ENCODE data around the gene AMDHD2.
A peak's percentile ranks its signal among the peaks of the same experiment; 100 is the strongest.

AMDHD2 gene

DNA sequence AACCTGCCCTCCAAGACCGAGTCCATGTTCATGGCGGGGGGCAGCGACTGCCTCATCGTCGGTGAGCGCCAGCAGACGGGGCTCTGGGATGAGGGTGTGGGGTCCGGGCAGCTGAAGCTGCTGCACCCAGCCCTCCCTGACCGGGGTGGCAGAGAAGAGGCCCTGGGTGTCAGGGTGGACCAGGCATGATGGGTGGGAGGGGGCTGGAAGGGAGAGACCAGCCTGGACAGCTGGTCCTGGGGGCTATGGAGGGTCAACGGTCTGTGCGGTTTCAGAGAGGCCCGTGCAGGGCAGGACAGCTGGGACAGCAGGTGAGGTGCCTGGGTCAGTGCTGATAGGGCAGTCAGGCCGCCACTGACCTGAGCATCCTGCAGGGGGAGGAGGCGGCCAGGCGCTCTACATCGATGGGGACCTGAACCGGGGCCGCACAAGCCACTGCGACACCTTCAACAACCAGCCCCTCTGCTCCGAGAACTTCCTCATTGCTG lies 19.7 kb upstream of the AMDHD2 start:
- no peak for DNase-seq

DNA sequence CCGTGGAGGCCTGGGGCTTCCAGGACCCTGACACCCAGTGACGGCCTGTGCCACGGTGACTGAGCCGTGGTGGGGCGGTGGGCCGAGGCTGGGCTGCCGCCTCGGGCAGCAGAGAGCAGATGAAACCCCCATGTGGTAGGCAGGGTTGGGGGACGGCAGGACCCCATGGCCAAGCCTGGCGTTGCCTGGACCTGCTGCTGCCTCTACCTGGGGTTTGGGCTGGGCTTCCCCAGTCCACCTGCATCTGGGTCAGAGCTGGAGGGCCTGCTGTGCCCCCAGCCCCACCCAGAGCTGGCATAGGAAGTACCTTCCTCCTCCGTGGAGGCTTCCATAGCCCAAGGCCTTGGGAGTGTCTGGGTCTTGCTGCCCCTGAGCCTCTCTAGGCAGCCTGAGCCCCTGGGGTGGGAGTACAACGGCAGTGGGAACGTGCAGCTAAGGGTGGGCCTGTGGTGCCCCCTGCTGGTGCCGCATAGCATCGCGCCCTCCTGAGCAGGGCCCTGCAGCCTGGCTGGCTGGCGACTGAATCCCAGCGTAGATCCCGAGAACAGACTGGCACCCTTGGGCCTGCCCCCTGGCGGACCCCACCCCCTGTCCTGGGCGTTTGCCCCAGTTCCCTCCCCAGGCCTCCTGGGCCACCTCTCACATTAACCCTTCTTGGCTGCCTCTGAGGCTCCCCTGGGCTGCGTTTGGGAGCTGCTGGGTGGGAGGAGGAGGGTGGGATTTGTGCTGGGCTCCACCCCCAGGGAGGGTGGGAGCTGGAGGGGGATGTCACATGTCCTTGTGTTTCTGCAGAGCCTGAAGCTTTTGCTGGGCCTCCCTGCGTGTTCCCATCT lies 19.0 kb upstream of the AMDHD2 start:
- peak; percentile 80 for DNase-seq

DNA sequence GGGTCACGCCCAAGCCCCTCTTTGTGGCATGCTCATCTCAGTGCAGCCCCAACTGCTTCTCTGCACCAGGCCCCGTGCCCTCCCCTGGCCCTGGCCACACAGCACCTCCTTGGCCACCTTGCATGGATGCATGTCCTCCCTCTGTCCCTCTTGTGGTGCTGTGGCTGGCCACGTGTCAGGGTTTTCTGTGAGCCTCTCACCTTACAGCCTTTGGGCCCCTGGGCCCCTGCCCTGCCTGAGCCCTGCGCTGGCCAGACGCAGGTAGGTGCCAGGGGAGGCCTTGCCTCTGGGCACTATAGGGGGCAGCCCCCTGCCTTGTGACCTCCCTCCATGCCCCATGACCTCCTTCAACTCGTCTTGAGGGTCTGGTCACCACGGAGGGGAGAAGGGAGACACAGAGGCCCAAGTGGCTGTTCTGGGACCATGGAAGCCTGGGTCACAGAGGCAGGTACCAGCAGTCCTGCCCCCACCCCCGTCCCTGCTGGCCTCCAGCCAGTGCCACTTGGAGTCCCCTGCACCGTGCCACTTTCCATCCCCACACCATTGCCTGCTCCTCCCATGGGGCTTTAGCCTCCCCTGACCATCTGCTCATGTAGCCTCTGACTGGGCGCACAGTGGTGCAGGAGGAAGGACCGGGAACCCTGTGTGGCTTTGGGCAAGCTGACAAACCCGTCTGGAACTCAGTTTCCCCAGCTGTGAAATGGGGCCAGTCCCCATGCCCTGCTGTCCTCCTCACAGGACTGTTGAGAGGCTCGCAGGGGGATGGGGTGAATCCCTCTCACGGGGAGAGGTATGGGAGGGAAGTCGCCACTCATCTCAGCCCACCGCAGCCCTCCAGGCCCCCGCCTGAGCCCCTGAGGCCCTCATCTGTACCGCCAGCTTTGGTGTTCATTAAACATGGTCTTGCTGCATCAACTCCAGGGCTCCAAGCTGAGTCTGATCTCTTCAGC lies 17.9 kb upstream of the AMDHD2 start:
- DNase-seq, result no peak

DNA sequence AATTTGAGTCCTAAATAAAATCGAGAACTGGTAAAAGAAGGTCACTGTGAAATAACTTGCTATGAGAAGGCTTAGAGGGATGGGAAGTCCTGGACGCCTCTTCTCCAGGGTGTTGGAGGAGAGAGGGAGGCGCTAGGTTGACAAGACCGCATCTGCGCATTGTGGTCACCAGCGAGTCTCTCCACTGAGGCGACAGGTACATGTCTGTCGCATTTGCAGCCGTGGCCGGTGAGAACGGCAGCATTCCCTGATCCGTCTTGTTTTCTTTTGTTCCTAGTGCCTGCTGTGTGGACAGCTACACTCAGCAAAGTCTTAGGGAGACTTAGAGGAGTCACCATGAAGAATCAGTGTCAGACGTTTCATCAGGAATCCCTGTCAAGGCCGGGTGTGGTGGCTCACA lies 14.5 kb upstream of the AMDHD2 start:
- no peak for DNase-seq

DNA sequence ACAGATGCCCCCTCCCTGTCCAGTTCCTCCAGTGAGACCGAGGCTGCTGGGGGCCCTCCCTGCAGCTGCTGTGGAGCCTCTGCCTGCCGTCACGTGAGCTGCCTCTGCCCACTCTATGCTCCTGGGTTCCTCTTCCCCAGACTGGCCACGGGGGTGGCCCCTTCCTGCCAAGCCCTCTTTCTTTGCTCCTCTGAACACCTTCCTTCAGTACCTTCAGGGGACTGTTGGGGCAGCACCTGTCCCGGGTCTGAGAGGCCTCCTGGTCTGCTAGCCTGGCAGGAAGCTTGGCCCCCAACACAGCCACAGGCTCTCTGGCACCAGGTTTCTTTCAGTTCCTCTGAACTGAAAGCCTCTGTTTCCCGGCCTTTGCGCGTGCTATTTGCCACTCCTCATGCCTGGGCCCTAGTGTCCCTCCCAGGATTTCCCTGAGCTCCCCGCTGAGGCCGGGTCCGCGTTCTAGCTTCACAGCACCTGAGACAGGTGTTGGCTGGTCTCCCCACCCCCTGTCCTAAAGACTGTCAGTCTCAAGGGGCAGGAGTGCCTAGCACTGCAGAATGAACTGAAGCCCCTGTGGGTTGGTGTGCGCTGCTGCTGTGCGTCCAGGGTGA lies 13.0 kb upstream of the AMDHD2 start:
- DNase-seq, result no peak

DNA sequence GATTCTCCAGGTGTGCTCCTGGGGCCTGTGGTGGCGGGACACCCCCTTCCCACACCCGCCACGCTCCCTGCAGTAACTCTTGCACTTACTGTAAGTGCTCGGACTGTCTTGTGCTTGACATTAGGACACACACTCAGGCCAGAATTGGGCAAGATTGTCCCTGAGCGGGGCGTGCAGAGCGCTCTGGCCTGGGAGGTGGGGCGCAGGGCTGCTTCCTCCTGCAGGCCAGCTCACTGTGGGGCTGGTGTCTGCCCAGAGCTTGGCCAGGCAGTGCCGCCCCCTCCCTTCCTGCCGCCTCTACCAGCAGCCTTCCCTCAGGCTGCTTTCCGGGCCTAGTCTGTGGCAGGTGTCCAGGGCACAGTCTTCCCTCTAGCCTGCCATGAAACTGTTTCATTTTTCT lies 12.5 kb upstream of the AMDHD2 start:
- no peak for DNase-seq

DNA sequence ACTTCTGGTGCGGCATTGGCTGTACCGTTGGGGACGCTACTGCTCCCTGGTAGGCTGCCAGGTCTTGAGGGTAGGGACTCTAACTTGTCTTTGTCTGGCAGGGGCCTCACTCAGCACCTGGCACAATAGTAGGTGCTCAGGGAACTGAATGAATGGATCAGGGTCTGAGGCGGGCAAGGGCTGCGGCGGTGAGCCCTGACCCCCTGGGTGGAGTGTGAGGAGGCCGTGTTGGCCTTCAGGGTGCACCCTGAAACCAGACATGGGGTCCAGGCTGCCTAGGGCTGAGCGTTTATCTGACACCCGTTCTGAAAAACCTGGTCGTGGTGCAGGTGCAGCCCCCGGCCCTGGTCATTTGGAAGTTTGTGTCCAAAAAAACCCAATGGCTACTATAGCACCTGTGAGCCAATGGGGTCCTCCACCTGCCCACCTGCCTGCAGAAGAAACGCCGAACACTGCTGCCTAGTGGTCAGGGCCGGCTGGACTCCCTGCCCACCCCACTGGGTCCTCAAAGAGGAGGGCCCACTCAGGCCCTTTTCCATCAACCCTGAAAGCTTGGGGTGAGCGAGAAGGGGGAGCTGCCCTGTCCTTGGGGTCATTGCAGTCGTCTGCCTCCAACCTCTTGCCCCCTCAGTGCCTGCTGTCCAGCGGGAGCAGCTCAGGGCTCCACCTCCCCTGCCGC lies 11.3 kb upstream of the AMDHD2 start:
- no peak for DNase-seq

DNA sequence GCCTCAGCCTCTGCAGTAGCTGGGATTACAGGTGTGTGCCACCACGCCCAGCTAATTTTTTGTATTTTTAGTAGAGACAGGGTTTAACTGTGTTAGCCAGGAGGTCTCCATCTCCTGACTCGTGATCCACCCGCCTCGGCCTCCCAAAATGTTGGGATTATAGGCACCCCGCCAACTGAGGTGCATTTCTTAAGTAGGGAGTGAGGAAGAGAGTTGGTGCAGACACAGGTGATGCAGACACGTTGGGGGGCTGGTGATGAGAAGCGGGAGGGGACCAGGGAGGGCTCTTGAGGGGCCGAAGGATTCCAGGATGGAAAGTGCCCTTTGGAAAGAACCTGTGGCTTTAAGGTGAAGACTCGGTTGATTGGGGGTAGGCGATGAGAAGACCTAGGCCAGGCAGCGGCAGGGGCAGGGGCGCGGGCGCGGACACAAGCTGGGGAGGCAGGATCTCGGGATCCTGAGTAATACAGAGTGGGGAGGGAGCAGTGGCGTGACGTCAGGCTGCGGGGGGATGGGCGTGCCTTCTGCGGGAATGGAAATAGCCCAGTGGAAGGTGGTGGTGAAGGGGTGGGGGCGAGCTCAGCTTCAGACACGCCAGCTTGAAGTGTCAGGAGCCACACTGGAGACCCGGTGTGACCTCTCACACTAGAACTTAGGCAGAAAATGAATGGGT lies 8.9 kb upstream of the AMDHD2 start:
- DNase-seq, result no peak

DNA sequence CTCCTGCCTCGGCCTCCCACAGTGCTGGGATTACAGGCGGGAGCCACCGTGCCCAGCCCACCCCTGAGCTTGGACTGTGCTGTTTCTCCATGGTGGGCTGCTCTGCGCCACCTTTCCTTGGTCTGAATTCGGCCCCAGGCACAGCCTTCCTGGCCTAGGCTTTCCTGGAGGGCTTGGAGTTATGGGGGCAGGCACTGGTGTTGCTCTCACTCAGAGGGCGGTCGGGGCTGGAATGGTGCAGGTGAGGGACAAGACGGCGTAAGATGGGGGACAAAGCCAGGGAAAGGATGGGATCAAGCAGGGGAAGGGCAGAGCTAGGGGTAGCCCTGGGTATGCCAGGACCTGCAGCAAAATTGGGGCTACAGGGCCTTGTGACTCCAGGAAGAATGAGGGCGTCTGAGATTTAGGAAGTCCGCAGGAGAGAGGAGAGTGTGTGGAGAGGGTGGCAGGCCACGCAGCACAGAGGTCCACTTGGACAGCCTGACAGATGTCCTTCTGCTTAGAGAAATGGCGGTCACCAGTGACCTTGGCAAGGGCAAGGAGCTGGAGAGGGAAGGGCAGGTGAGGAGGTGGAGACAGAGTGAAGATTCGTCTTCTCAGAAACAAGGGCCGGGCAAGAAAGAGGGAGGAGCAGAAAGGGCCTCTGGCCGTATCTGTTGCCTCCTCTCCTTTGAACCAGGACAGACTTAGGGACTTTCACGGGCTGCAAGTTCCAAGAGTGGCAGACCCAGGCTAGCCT lies 8.0 kb upstream of the AMDHD2 start:
- DNase-seq, result no peak

DNA sequence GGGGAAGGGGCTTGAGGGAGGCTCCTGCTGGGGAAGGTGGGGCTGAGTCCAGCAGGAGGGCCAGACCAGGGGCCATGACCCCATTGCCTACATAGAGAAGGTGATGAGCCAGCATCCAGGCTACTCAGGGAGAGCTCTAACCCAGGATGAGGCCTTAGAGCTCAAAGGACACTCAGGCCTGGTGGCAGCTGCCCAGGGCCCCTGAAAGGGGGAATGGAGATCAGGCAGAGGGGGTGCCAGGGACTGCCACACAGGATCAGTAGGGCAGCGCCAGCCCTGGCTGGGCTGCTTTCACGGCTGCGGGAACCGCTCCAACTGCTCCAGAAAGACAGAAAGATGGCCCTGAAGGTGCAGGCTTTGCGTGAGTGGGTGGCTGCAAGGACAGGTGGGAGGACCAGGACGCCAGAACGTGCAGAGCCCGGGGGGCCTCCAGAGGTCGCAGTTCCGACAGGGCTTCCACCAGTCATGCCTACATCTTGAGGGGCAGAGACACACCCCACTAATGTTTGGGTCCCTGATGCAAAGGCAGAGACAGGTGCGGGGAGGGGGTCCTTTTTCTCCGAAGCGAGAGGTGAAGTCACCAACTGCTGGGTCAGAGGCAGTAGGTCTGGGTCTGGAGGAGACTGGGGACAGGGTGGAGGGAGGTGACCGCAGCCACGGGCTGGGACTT lies 7.3 kb upstream of the AMDHD2 start:
- peak; percentile 52 for DNase-seq

DNA sequence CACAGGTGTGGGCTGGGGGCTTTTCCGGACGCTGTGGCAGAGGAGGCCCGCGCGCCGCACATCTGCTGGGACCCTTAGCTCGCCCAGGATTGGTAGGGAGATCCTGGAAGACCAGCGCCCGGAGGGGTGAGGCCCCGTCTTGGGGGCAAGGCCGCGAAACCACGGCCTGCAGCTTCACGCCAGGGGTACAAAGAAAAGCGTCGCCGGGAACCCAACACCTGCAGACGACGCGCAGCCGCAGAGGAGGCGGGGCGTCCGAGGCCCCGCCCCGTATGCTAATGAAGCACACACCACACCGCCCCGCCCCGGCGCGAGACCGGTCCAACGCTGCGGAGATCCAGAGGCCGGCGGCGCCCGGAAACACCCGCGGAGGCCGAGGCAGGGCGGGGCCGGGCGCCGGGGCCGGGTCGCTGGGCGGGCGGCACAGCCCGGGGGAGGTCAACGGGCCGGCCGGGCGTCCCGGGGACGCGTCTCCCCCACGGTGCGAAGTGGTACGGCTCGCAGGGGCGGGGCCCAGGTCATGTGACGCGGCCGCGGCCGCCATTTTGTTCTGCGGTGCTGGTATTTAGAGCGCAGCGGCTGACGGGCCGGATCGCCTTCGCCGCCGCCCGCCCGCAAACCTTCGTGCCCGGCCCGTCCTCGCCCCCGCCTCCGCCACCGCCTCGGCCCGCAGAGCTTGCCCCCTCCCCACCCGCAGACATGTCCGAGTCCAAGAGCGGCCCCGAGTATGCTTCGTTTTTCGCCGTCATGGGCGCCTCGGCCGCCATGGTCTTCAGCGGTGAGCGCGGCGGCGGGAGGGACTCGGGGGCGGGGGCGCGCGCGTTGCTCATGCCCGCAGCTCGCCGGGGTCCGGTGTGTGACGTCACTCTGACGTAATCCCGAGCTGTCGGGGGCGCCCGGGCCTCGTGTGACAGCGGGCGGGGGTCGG lies 6.5 kb upstream of the AMDHD2 start, which contains the start of gene ATP6V0C:
Gene ATP6V0C, plus strand, starts transcription at position 548 of the 928 bp plus-strand sequence. Its CDS starts 152 bp downstream, at position 700.
- peak; percentile 90 for DNase-seq

DNA sequence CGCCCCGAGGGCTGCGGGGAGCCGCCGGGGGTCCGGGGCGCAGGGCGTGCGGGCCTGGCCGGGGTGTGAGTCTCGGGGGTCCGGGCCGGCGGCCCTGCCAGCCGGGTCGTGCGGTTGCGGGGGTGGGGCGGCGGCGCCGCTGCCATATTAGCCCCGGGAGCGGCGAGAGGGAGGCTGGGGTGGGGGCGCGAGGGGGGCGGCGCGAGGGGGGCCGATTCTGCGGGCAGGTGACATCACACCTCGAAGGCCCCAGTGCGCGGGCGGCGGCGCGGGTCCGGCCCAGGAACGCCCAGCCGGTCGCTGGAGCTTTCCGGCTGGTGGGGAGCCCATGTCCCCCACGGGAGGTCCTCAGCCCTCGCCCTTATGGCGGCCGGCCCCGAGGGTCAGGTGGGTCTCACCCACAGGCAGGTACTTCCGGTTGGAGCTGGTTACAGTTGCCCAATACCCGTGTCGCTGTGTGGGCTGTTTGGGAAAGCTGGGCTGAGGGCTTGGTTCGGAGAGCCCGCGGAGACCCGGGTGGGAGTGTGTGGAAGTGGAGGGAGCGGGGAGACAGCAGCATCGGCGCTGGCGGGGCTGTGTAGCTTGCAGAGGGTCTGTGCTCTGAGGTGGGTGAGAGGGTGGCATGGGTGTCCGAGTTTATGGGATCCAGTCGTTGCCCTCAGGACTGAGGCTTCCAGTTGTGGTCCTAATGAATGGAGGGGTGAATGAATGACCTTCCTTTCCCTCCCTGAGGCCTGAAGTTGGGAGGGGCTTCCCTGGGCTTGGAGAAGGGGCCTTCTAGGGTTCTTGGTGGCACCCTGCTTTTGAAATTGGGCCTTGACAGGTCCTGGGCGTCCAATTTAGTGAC lies 5.6 kb upstream of the AMDHD2 start:
- DNase-seq, result no peak

DNA sequence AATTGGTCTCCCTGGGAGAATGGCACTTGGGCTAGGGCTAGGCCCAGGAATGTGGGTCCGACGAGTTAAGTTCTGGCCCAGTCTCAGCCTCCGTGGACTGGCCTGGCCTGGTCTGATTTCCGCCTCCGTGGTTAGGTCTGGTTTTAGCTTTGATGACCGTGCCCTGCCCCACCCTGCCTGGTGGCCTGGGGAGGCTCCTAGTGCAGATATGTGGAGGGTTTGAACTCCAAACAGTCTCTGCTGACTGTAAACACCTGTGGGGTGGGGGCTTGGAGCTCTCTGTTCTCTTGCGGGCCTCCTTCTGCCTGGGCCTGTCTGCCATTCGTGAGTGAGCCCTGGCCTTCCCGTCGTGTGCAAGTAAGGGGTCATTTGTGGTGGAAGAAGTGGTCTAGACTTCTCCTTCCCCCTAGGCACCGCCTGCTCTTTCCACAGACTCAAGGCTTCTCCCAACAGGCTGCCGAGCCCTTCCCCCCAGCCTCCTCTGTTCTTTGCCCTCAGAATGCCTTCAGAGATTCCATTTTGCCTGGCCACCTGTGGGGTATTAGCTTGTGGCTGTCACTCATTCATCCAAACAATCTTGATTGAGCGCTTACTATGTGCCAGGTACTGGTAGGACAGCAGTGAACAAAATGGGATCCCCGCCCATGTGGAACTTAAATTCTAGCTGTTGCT lies 4.9 kb upstream of the AMDHD2 start:
- DNase-seq, result no peak

DNA sequence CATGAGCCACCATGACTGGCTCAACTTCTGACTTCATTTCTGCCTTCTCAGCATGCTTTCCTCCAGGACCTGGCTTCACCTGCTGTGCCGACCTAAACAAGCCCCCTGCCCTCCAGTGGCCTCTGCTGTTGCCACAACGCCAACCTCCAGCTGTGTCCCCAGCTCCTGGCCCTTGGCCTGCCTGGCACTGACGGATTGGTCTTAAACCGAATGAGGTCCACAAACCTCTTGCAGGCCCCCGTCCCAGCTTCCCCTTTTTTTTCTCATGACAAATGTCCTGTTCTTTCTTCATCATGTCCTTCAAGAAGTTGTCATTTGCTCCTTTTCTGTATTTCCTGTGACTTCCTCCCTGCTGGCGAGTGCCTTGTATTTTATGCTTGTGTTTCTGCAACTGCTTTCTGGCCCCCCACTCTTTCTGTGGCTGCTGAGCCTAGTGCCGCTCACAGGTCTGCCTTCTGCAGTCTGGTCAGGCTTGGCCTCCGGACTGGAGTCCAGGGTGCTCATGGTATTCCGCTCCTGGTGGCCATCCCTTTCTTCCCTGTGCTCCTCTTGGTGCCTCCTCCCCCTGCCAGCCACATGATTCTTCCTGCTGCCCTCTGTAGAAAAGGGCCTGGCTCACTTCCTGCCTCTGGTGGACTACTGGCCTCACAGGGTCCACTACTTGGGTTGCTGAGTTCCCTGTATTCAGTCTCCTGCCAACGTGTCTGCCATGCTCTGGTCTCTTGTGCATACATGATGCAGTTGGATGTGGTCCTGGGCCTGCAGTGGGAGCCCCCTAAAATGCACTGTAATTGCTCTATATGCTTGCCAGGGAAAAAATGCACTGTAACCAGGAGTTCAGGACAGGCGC lies 3.6 kb upstream of the AMDHD2 start:
- DNase-seq, result no peak

DNA sequence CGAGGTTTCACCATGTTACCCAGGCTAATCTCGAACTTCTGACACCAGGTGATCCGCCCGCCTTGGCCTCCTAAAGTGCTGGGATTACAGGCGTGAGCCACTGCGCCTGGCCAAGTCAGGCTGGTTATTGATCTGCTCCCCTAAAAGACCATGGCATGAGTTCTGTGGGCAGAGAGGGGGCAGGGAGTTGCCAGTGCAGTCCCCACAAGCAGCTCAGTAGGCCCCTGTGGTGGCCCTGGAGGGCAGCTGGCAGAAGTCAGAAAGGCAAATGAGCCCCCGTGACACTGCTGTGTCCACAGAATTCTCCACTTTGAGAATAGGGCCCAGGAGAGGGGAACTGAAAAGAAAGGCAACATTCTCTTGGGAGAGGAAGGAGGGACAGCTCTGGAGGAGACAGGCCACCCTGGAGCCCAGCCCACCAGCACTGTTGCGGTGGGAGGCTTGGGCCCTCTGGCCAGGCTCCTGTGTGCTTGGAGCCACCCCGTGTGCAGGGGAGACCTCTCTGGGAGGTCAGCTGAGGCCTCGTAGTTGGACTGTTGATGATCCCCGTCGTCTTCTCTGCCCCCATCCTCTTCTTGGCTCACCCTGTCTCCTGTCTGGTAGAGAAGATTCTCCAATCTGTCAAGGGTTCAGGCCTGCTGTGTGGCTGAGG lies 2.1 kb upstream of the AMDHD2 start:
- no peak for DNase-seq
